Lung (tissue), 16 donors: ENCODE data around the gene CAPN2. TPM values are rescaled to one million over a fixed set of nuclear protein-coding genes. Genes with fewer than 3 reads are reported as not detected.
A peak's percentile ranks its signal among the peaks of the same experiment; 100 is the strongest.

Experiments
- ATAC-seq: fragments of 200-7000 bp; cut with Tn5 transposase; one replicate; pipeline ENCODE4 v1.9.1; 2020; ENCODE audit warnings: moderate number of reproducible peaks; ENCODE audit not compliant: insufficient read depth, low FRiP score
- DNase-seq, 3 donors: peaks; one replicate each; pipeline ENCODE4 v3.0.0-alpha.2; 2013 to 2017
- H3K27ac ChIP-seq, 2 donors: one replicate each; pipeline ENCODE4 v1.5.1; 2013; ENCODE audit warnings: mild to moderate bottlenecking in 2 of 2, moderate library complexity in 2 of 2, control low read depth in 1 of 2, inconsistent platforms in 1 of 2, low read depth in 1 of 2, low read length in 1 of 2
- H3K27me3 ChIP-seq, 3 donors: one replicate each; pipeline ENCODE4 v1.5.1; 2013; ENCODE audit warnings: low read length in 2 of 3; ENCODE audit not compliant: control insufficient read depth in 3 of 3, insufficient read depth in 3 of 3
- H3K36me3 ChIP-seq, 4 donors: one replicate each; pipeline ENCODE4 v1.5.1; 2013; ENCODE audit warnings: low read length in 4 of 4, mild to moderate bottlenecking in 1 of 4, moderate library complexity in 1 of 4; ENCODE audit not compliant: control insufficient read depth in 4 of 4, insufficient read depth in 4 of 4
- H3K4me1 ChIP-seq, 5 donors: one replicate each; pipeline ENCODE4 v1.5.1; 2013; ENCODE audit warnings: low read length in 5 of 5, mild to moderate bottlenecking in 2 of 5, moderate library complexity in 1 of 5; ENCODE audit not compliant: control insufficient read depth in 5 of 5, insufficient read depth in 5 of 5
- H3K4me3 ChIP-seq: one replicate; pipeline ENCODE4 v1.5.1; 2013; ENCODE audit warnings: mild to moderate bottlenecking, control low read depth, moderate library complexity
- H3K9ac ChIP-seq, 2 donors: one replicate each; pipeline ENCODE4 v1.5.1; 2013; ENCODE audit warnings: low read length in 2 of 2, control low read depth in 1 of 2; ENCODE audit not compliant: insufficient read depth in 1 of 2
- H3K9me3 ChIP-seq, 4 donors: one replicate each; pipeline ENCODE4 v1.5.1; 2013; ENCODE audit warnings: low read length in 3 of 4, mild to moderate bottlenecking in 1 of 4, moderate library complexity in 1 of 4; ENCODE audit not compliant: control insufficient read depth in 4 of 4, insufficient read depth in 3 of 4
- WGBS, 2 donors: extraction: QIAGEN DNeasy Blood & Tissue Kit; methylation state at CpG; one replicate each; pipeline ENCODE4 v1.1.7; 2013; 5-methylcytosine and 5-hydroxymethylcytosine counted together
- long read RNA-seq, 5 donors: transcript quantifications; one replicate each; lab custom pipeline, GENCODE V29; 2026
- polyA plus RNA-seq, 2 donors: library from polyadenylated mRNA; stranded (reverse); fragments of 200-250 nt; gene quantifications; one replicate each; pipeline ENCODE4 v1.2.1, GENCODE V29; 2013
- total RNA-seq, 2 donors: library from RNA; depleted of rRNA in 1 of 2; stranded (reverse); fragments of >200 nt in 1 of 2; gene quantifications; one replicate each; pipeline ENCODE4 v1.2.1, GENCODE V29; 2014 to 2021
- TF ChIP-seq, protein P1 (sequence below): IDR thresholded peaks from 2 replicates; pipeline ENCODE4 v1.5.1; 2012; ENCODE audit warnings: mild to moderate bottlenecking; ENCODE audit errors: control extremely low read depth, extremely low read depth
- donor health status: control.
- donor health status: control.
- donor health status: Bipolar disorder and iron deficiency.
- donor health status: healthy.
- donor health status: DM: yes; HTN: yes; CAD: no.

CAPN2 gene
- total RNA-seq (100 to 1,000 TPM; 169 to 353 TPM), polyA plus RNA-seq (100 to 1,000 TPM; 144 to 168 TPM)
- long read RNA-seq, donor 1, full-length matches to known transcripts = 5 of 74 reads
- long read RNA-seq, donor 1, partial matches to known transcripts = 69 of 74 reads
- long read RNA-seq, donor 1, other reads (novel, unspliced or antisense) = 0 of 74 reads
- long read RNA-seq, donor 2, full-length matches to known transcripts = 4 of 9 reads
- long read RNA-seq, donor 2, partial matches to known transcripts = 5 of 9 reads
- long read RNA-seq, donor 2, other reads (novel, unspliced or antisense) = 0 of 9 reads
- long read RNA-seq, donor 3, full-length matches to known transcripts = 5 of 31 reads
- long read RNA-seq, donor 3, partial matches to known transcripts = 19 of 31 reads
- long read RNA-seq, donor 3, other reads (novel, unspliced or antisense) = 7 of 31 reads
- long read RNA-seq, donor 4, full-length matches to known transcripts = 3 of 37 reads
- long read RNA-seq, donor 4, partial matches to known transcripts = 27 of 37 reads
- long read RNA-seq, donor 4, other reads (novel, unspliced or antisense) = 7 of 37 reads
- long read RNA-seq, donor 5, full-length matches to known transcripts = 17 of 146 reads
- long read RNA-seq, donor 5, partial matches to known transcripts = 100 of 146 reads
- long read RNA-seq, donor 5, other reads (novel, unspliced or antisense) = 29 of 146 reads

DNA sequence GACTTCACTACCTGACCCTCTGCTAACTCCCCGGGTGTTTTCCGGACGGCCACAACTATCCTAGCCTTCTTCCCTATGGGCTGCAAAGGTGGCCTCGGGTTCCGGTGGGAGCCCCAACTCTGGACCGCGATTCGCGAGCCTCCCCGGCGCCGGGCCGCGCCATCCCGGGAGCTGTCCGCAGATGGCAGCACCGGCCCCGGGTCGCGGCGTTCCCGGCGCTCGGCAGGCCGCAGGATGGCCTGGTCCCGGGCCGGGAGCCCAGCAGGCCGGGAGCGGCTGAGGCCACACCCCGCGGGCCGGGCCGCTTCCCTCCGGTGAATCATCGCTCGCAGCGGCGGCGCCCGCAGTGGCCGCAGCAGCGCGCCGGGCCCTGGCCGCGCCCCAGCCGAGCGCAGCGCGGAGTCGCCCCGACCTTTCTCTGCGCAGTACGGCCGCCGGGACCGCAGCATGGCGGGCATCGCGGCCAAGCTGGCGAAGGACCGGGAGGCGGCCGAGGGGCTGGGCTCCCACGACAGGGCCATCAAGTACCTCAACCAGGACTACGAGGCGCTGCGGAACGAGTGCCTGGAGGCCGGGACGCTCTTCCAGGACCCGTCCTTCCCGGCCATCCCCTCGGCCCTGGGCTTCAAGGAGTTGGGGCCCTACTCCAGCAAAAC, at the start of gene CAPN2:
CAPN2 (plus strand) TSS at position 346 of the 656 bp plus-strand sequence; CDS start at position 448, 102 bp downstream.
- Histone ChIP-seq H3K9me3 (no peaks in the 10 kb centered on the region), H3K27ac (peak within 1 kb of the TSS; percentile 95), H3K27me3 (no peaks in the 10 kb centered on the region), H3K4me3 (peak within 1 kb of the TSS; percentile 82), H3K9ac (peak within 1 kb of the TSS; percentile 79 to 84), H3K4me1 (peaks cover 19 to 38% (median 22%) of the 10 kb centered on the region in 5 donors), H3K36me3 (peaks cover 0 to 12% (median 2%) of the 10 kb centered on the region in 4 donors)
- DNase-seq (peak; percentile 82 to 90 (median 84)), ATAC-seq (peak; percentile 94)
- TF ChIP-seq, protein P1, sequence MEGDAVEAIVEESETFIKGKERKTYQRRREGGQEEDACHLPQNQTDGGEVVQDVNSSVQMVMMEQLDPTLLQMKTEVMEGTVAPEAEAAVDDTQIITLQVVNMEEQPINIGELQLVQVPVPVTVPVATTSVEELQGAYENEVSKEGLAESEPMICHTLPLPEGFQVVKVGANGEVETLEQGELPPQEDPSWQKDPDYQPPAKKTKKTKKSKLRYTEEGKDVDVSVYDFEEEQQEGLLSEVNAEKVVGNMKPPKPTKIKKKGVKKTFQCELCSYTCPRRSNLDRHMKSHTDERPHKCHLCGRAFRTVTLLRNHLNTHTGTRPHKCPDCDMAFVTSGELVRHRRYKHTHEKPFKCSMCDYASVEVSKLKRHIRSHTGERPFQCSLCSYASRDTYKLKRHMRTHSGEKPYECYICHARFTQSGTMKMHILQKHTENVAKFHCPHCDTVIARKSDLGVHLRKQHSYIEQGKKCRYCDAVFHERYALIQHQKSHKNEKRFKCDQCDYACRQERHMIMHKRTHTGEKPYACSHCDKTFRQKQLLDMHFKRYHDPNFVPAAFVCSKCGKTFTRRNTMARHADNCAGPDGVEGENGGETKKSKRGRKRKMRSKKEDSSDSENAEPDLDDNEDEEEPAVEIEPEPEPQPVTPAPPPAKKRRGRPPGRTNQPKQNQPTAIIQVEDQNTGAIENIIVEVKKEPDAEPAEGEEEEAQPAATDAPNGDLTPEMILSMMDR = peak; percentile 60
- WGBS, 2 donors = 0% methylated on average over 57 to 74 of the region's 74 CpGs

GRCh38 chr1:223662943-223663342, 49.4 kb upstream of the CAPN2 start:
- Histone ChIP-seq H3K4me3 (no peak overlapping the region), H3K36me3 (no peaks in the 10 kb centered on the region), H3K9me3 (no peaks in the 10 kb centered on the region), H3K9ac (no peak overlapping the region), H3K27me3 (no peaks in the 10 kb centered on the region), H3K27ac (peak overlapping the region in 1 of 2 donors; percentile 72), H3K4me1 (peaks cover 0 to 2% (median 0%) of the 10 kb centered on the region in 5 donors)
- peak; percentile 53 for ATAC-seq
- TF ChIP-seq, protein P1 = no peak
- peak in 2 of 3 donors; percentile 22 to 47 for DNase-seq
- 18 to 41% methylated on average over 5 of the region's 5 CpGs for WGBS, 2 donors

- Histone ChIP-seq H3K9me3 (no peaks in the 10 kb centered on the region), H3K9ac (no peak overlapping the region), H3K4me3 (no peak overlapping the region), H3K36me3 (no peaks in the 10 kb centered on the region), H3K27ac (peak overlapping the region in 1 of 2 donors; percentile 37), H3K27me3 (no peaks in the 10 kb centered on the region), H3K4me1 (peaks cover 0 to 4% (median 0%) of the 10 kb centered on the region in 5 donors)
- DNase-seq = no peak
- TF ChIP-seq, protein P1 = no peak
- no peak for ATAC-seq
- 70 to 76% methylated on average over 5 of the region's 5 CpGs for WGBS, 2 donors
Measured at GRCh38 chr1:223664106-223664505, 48.2 kb upstream of the CAPN2 start.
